Endothelial cell of umbilical vein (primary cell): ENCODE measurements around the gene PNPLA3. TPM values are rescaled to one million over a fixed set of nuclear protein-coding genes. Genes with fewer than 3 reads are reported as not detected.

Experiments used
- BruUV-seq: library from RNA; stranded (reverse); fragments of 400-500 nt; replicated peaks from 2 replicates; lab custom pipeline; 2021; lab: Mats Ljungman, UMichigan
- CTCF ChIA-PET: fragments of 300-600, 350-600 bp; sonication (Branson Sonifier 250); formaldehyde crosslinking; loops from one replicate; lab custom pipeline; 2021; ENCODE audit warnings: antibody characterized with exemption, inconsistent platforms; lab: Charles Lee
- POLR2A ChIA-PET: fragments of 300-600, 350-600 bp; sonication (Branson Sonifier 250); formaldehyde crosslinking; loops from one replicate; lab custom pipeline; 2021; ENCODE audit warnings: antibody characterized with exemption, inconsistent platforms; lab: Charles Lee
- DNase-seq: peaks from one replicate; pipeline ENCODE4 v3.0.0-alpha.2; 2011; ENCODE audit warnings: low read depth, low spot score
- FAIRE-seq: peaks from 2 replicates; lab custom pipeline; 2011; peaks lifted over from hg19 to GRCh38; lab: Jason Lieb, UNC
- H2AFZ ChIP-seq: 2 replicates; pipeline ENCODE4 v1.6.0; 2012; ENCODE audit warnings: low read depth, low read length, control low read depth, inconsistent platforms
- H3K27ac ChIP-seq: 2 replicates; pipeline ENCODE4 v1.5.1; 2011; ENCODE audit warnings: low read depth, mild to moderate bottlenecking, control low read depth, low read length, moderate library complexity; ENCODE audit not compliant: insufficient read depth
- H3K27me3 ChIP-seq, 2 experiments: 2 replicates each; pipeline versions ENCODE4 v1.6.0 to v1.6.1; 2011; ENCODE audit warnings: low read length in 2 of 2, mixed read lengths in 1 of 2; ENCODE audit not compliant: control insufficient read depth in 2 of 2, insufficient read depth in 2 of 2
- H3K36me3 ChIP-seq, 2 experiments: 2 replicates in 1 of 2; 3 replicates in 1 of 2; pipeline ENCODE4 v1.5.1; 2011; ENCODE audit warnings: low read length in 2 of 2, mild to moderate bottlenecking in 1 of 2, moderate library complexity in 1 of 2; ENCODE audit not compliant: control insufficient read depth in 2 of 2, insufficient read depth in 2 of 2; ENCODE audit errors: extremely low read depth in 1 of 2
- H3K4me1 ChIP-seq: 3 replicates; pipeline ENCODE4 v1.5.1; 2011; ENCODE audit warnings: mild to moderate bottlenecking, low read length; ENCODE audit not compliant: control insufficient read depth, insufficient read depth; ENCODE audit errors: extremely low read depth
- H3K4me2 ChIP-seq: 2 replicates; pipeline ENCODE4 v1.6.1; 2011; ENCODE audit warnings: low read length, control low read depth, mixed read lengths; ENCODE audit not compliant: insufficient read depth
- H3K4me3 ChIP-seq, 3 experiments: fragments of 200-600 bp in 1 of 3; sonication (generic), shearing (Covaris generic) in 1 of 3; replicated peaks in 1 of 3; 2 replicates each; pipeline ENCODE4 v1.5.1; 2011 to 2016; ENCODE audit warnings: control low read depth in 3 of 3, low read length in 3 of 3, mild to moderate bottlenecking in 2 of 3, inconsistent platforms in 1 of 3, low read depth in 1 of 3, moderate library complexity in 1 of 3; ENCODE audit not compliant: insufficient read depth in 1 of 3
- H3K79me2 ChIP-seq: 2 replicates; pipeline ENCODE4 v1.6.0; 2012; ENCODE audit warnings: low read length, inconsistent platforms; ENCODE audit not compliant: control insufficient read depth, insufficient read depth
- H3K9ac ChIP-seq: replicated peaks from 2 replicates; pipeline ENCODE3; 2011; ENCODE audit warnings: low read length, control low read depth; ENCODE audit not compliant: insufficient read depth; ENCODE audit errors: extremely low read depth
- H3K9me1 ChIP-seq: replicated peaks from 3 replicates; pipeline ENCODE4 v1.6.0; 2011; ENCODE audit warnings: mild to moderate bottlenecking, low read length; ENCODE audit not compliant: control insufficient read depth, insufficient read depth; ENCODE audit errors: extremely low read depth
- H3K9me3 ChIP-seq: replicated peaks from 2 replicates; pipeline ENCODE4 v1.5.1; 2012; ENCODE audit warnings: low read length, inconsistent platforms; ENCODE audit not compliant: control insufficient read depth, insufficient read depth
- H4K20me1 ChIP-seq: replicated peaks from 2 replicates; pipeline ENCODE3; 2011; ENCODE audit warnings: mild to moderate bottlenecking, low read length; ENCODE audit not compliant: control insufficient read depth, insufficient read depth; ENCODE audit errors: extremely low read depth
- CTCF ChIP-seq, 2 donors: IDR thresholded peaks; 1 replicate in 1 of 2; 2 replicates in 1 of 2; pipeline ENCODE4 v1.5.1; 2011; ENCODE audit warnings: low read length in 2 of 2, mild to moderate bottlenecking in 2 of 2, moderate library complexity in 2 of 2, control low read depth in 1 of 2, inconsistent platforms in 1 of 2, low read depth in 1 of 2; ENCODE audit not compliant: insufficient read depth in 1 of 2; ENCODE audit errors: extremely low read depth in 1 of 2
- EZH2 ChIP-seq: IDR thresholded peaks from 2 replicates; pipeline ENCODE4 v1.6.1; 2012; ENCODE audit warnings: borderline replicate concordance, low read depth, mild to moderate bottlenecking, moderate library complexity, low read length, inconsistent platforms; ENCODE audit not compliant: severe bottlenecking
- FOS ChIP-seq: IDR thresholded peaks from 2 replicates; pipeline ENCODE4 v1.6.1; 2011; ENCODE audit warnings: mild to moderate bottlenecking, low read length, moderate library complexity, borderline replicate concordance; ENCODE audit not compliant: insufficient read depth
- GATA2 ChIP-seq: IDR thresholded peaks from 2 replicates; pipeline ENCODE4 v1.7.0; 2011; ENCODE audit warnings: low read depth, mild to moderate bottlenecking, moderate library complexity, mixed read lengths, low read length; ENCODE audit not compliant: insufficient read length, insufficient read depth
- JUN ChIP-seq: IDR thresholded peaks from 2 replicates; pipeline ENCODE4 v1.6.1; 2011; ENCODE audit warnings: borderline replicate concordance, low read depth; ENCODE audit not compliant: insufficient read length, insufficient read depth
- MYC ChIP-seq: IDR thresholded peaks from one replicate; pipeline ENCODE4 v1.6.1; 2011; ENCODE audit warnings: mild to moderate bottlenecking, low read depth, low read length
- POLR2A ChIP-seq: IDR thresholded peaks from 2 replicates; pipeline ENCODE4 v1.6.1; 2012; ENCODE audit warnings: low read depth, mild to moderate bottlenecking, control low read depth, low read length
- POLR2AphosphoS5 ChIP-seq: IDR thresholded peaks from 2 replicates; pipeline ENCODE4 v1.6.1; 2012; ENCODE audit warnings: low read depth, mild to moderate bottlenecking, control low read depth, low read length, moderate library complexity; ENCODE audit not compliant: insufficient read depth
- dilution Hi-C: fragments of 300-500 bp; cut with MboI; formaldehyde crosslinking; loops from one replicate; pipeline ENCODE4 v1.15.0; 2019; ENCODE audit warnings: low sequenced_read_pairs; ENCODE audit not compliant: extremely low pct_ligation_motif_present
- intact Hi-C: fragments of 100-400 bp; cut with micrococcal nuclease; formaldehyde crosslinking; loops from one replicate; pipeline ENCODE4 v1.10.0; 2022
- polyA plus RNA-seq, 4 experiments: library from polyadenylated mRNA; depleted of rRNA in 3 of 4; stranded (reverse) in 3 of 4; unstranded in 1 of 4; fragments of >200 nt; gene quantifications; 2 replicates each; pipeline versions ENCODE4 v1.2.1 to v1.2.3, GENCODE V29; 2011 to 2012; ENCODE audit warnings: missing spikeins in 1 of 4
- total RNA-seq: library from RNA; stranded (reverse); gene quantifications from 2 replicates; pipeline ENCODE4 v1.2.3, GENCODE V29; 2021
- TF ChIP-seq, protein P1 (sequence below): IDR thresholded peaks from 2 replicates; pipeline ENCODE4 v1.6.1; 2011; ENCODE audit not compliant: insufficient read depth, insufficient read length

PNPLA3 gene
- total and polyA plus RNA-seq, 2 donors (not counting 3 experiments of a cell fraction or from before 2014, with no cell fraction given): 5.3 to 12.3 TPM

GRCh38 chr22:43924877-43925276 lies 1.3 kb downstream of the PNPLA3 start:
- Histone ChIP-seq H3K27me3 (no peaks in the 10 kb centered on the region), H3K4me1 (peaks cover 30% of the 10 kb centered on the region), H3K79me2 (no peaks in the 10 kb centered on the region), H3K4me3 (peak overlapping the region in 1 of 3 experiments; percentile 60), H4K20me1 (no peaks in the 10 kb centered on the region), H3K9ac (no peak overlapping the region), H3K36me3 (no peaks in the 10 kb centered on the region), H3K27ac (no peak overlapping the region), H3K4me2 (peak overlapping the region; percentile 51), H3K9me3 (no peaks in the 10 kb centered on the region), H3K9me1 (no peaks in the 10 kb centered on the region), H2AFZ (no peak overlapping the region)
- BruUV-seq: TSS peak; percentile 55
- POLR2A ChIA-PET: interaction anchor here (0.6 to 0.7 kb wide), 2 partner anchors 9 to 653 kb away, joined by 3 read pairs; no protein-coding TSS in a partner anchor
- intact Hi-C loops: loop anchor here (5.0 to 10.0 kb wide), 2 partner anchors 738 to 760 kb away; partner anchors contain the start of gene TTLL12
- CTCF ChIA-PET: interaction anchor here (1.1 to 2.2 kb wide), 3 partner anchors 21 to 161 kb away, joined by 3 to 21 read pairs (median 4); no protein-coding TSS in a partner anchor
- no peak for TF ChIP-seq GATA2
- no peak for TF ChIP-seq FOS
- TF ChIP-seq JUN: no peak
- TF ChIP-seq POLR2A: no peak
- no peak for TF ChIP-seq POLR2AphosphoS5
- no peak for TF ChIP-seq EZH2
- TF ChIP-seq, protein P1, sequence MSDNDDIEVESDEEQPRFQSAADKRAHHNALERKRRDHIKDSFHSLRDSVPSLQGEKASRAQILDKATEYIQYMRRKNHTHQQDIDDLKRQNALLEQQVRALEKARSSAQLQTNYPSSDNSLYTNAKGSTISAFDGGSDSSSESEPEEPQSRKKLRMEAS: no peak
- no peak for TF ChIP-seq MYC
- TF ChIP-seq CTCF (IDR thresholded peaks at IDR 0.05; ENCODE audit: extremely low read depth in 1 of 2, insufficient read depth in 1 of 2, low read depth in 1 of 2, low read length in 2 of 2): no peak
- dilution Hi-C loops: no loop called here
- FAIRE-seq (no peak), DNase-seq (no peak)
